Left ventricle myocardium superior (tissue), 1 donor: Measurements from ENCODE around the gene MRPL4. TPM values are rescaled to one million over a fixed set of nuclear protein-coding genes. Genes with fewer than 3 reads are reported as not detected.
"Not testable (repeated sequence)": the region's sequence is repeated elsewhere in the genome, so short reads cannot be mapped to it uniquely, and the experiment has no call there.

Experiments
- ATAC-seq: fragments of 200-7000 bp; cut with Tn5 transposase; one replicate; pipeline ENCODE4 v1.9.1; 2020; ENCODE audit warnings: mild to moderate bottlenecking, moderate library complexity
- DNase-seq: peaks from one replicate; pipeline ENCODE4 v3.0.0-alpha.2; 2020
- intact Hi-C: fragments of 100-400 bp; cut with micrococcal nuclease; formaldehyde crosslinking; loops from one replicate; pipeline ENCODE4 v1.11.0; 2022
- total RNA-seq: library from RNA; stranded (reverse); fragmentation: NEBNext Ultra II Directional; extraction: Animal tissue kit (Norgen Biotek cat#: 25700); gene quantifications from one replicate; pipeline ENCODE4 v1.2.1, GENCODE V29; 2021
- donor health status: DM: no; HTN: yes; CAD: no; lungs with severe emphysema.

Gene MRPL4
- total RNA-seq, 1 donor from 2014 or later = 71.2 TPM

- DNase-seq (no peak), ATAC-seq (no peak)
- intact Hi-C loops = no loop called here
Measured at GRCh38 chr19:10228393-10228792, 23.6 kb upstream of the MRPL4 start.

- intact Hi-C loops = no loop called here
- DNase-seq (no peak), ATAC-seq (no peak)
Measured at GRCh38 chr19:10228920-10229319, 23.1 kb upstream of the MRPL4 start.

- ATAC-seq = peak; percentile 2
- DNase-seq = peak; percentile 75
Measured at GRCh38 chr19:10230173-10230860, 21.7 kb upstream of the MRPL4 start.

GRCh38 chr19:10230861-10231611 is 21.0 kb upstream of the MRPL4 start, which contains the start of gene S1PR2:
TSS of gene S1PR2 (minus strand) at chr19:10231331. CDS start at chr19:10224905, 6,426 bp downstream.
- DNase-seq = peak; percentile 90
- ATAC-seq = peak; percentile 67
- intact Hi-C loops = no loop called here

More at GRCh38 chr19:10230173-10230860, 21.7 kb upstream of the MRPL4 start:
- intact Hi-C loops = no loop called here

- intact Hi-C loops = no loop called here
- no peak for ATAC-seq
- no peak for DNase-seq
Measured at GRCh38 chr19:10231612-10232228, 20.3 kb upstream of the MRPL4 start.

- DNase-seq (no peak), ATAC-seq (no peak)
- intact Hi-C loops = no loop called here
Measured at GRCh38 chr19:10233946-10234345, 18.1 kb upstream of the MRPL4 start.

- DNase-seq (no peak), ATAC-seq (no peak)
- intact Hi-C loops = no loop called here
Measured at GRCh38 chr19:10235003-10235402, 17.0 kb upstream of the MRPL4 start.

- intact Hi-C loops, ATAC-seq, DNase-seq: not testable (repeated sequence)
Measured at GRCh38 chr19:10235409-10235808, 16.6 kb upstream of the MRPL4 start.

- DNase-seq (no peak), ATAC-seq (no peak)
- intact Hi-C loops = no loop called here
Measured at GRCh38 chr19:10237702-10238101, 14.3 kb upstream of the MRPL4 start.

- intact Hi-C loops = no loop called here
- DNase-seq (peak; percentile 83), ATAC-seq (peak; percentile 84)
Measured at GRCh38 chr19:10238172-10238783, 13.7 kb upstream of the MRPL4 start.

GRCh38 chr19:10241826-10242449 is 10.1 kb upstream of the MRPL4 start:
- intact Hi-C loops = not testable (repeated sequence)

GRCh38 chr19:10243606-10244005 is 8.4 kb upstream of the MRPL4 start:
- intact Hi-C loops = no loop called here
- DNase-seq (no peak), ATAC-seq (no peak)

More at GRCh38 chr19:10241826-10242449, 10.1 kb upstream of the MRPL4 start:
- ATAC-seq, DNase-seq: not testable (repeated sequence)

GRCh38 chr19:10245189-10245939 is 6.7 kb upstream of the MRPL4 start:
- intact Hi-C loops = no loop called here
- ATAC-seq (no peak), DNase-seq (no peak)

GRCh38 chr19:10246511-10246910 is 5.5 kb upstream of the MRPL4 start:
- DNase-seq (no peak), ATAC-seq (no peak)
- intact Hi-C loops = no loop called here

GRCh38 chr19:10252707-10253106 is 693 bp downstream of the MRPL4 start:
- intact Hi-C loops = no loop called here
- DNase-seq = no peak

GRCh38 chr19:10254244-10254643 is 2.2 kb downstream of the MRPL4 start:
- ATAC-seq = no peak
- intact Hi-C loops = no loop called here
- DNase-seq = no peak

More at GRCh38 chr19:10252707-10253106, 693 bp downstream of the MRPL4 start:
- no peak for ATAC-seq

GRCh38 chr19:10255358-10255757 is 3.3 kb downstream of the MRPL4 start:
- DNase-seq = no peak
- no peak for ATAC-seq
- intact Hi-C loops = no loop called here

GRCh38 chr19:10256551-10256950 is 4.5 kb downstream of the MRPL4 start:
- ATAC-seq = no peak
- intact Hi-C loops = no loop called here
- no peak for DNase-seq
